IMR-90 (cell line): Measurements from ENCODE around the gene TXLNA. TPM values are rescaled to one million over a fixed set of nuclear protein-coding genes. Genes with fewer than 3 reads are reported as not detected.

Experiments used
- ATAC-seq: fragments of 200-7000 bp; cut with Tn5 transposase; 2 replicates; pipeline ENCODE4 v1.9.1; 2020; ENCODE audit warnings: low read depth, mild to moderate bottlenecking, moderate library complexity
- BruUV-seq: library from RNA; stranded (reverse); fragments of 400-500 nt; replicated peaks from 2 replicates; lab custom pipeline; 2021; lab: Mats Ljungman, UMichigan
- CTCF ChIA-PET: fragments of 300-600 bp; formaldehyde crosslinking; extraction: SDS; loops from one replicate; lab custom pipeline; 2021; ENCODE audit warnings: antibody characterized with exemption; lab: Yijun Ruan, JAX
- POLR2A ChIA-PET: fragments of 300-600 bp; sonication (Branson Sonifier 250); formaldehyde crosslinking; loops from one replicate; lab custom pipeline; 2022; ENCODE audit warnings: antibody characterized with exemption; ENCODE audit not compliant: unreplicated experiment; lab: Charles Lee
- DNase-seq: peaks from one replicate; pipeline ENCODE4 v3.0.0; 2013
- H2AFZ ChIP-seq: replicated peaks from 2 replicates; pipeline ENCODE3; 2013; ENCODE audit warnings: low read length, mild to moderate bottlenecking; ENCODE audit not compliant: poor library complexity
- H2AK5ac ChIP-seq: 2 replicates; pipeline ENCODE4 v1.6.1; 2013; ENCODE audit warnings: low read depth, low read length, inconsistent platforms
- H2AK9ac ChIP-seq: replicated peaks from 2 replicates; pipeline ENCODE3; 2013; ENCODE audit warnings: mild to moderate bottlenecking, low read depth, low read length, moderate library complexity; ENCODE audit not compliant: poor library complexity
- H2BK120ac ChIP-seq: 2 replicates; pipeline ENCODE4 v1.6.1; 2013; ENCODE audit warnings: low read depth, low read length, inconsistent platforms
- H2BK15ac ChIP-seq: 3 replicates; pipeline ENCODE4 v1.6.1; 2013; ENCODE audit warnings: low read depth, low read length, inconsistent platforms
- H2BK20ac ChIP-seq: 2 replicates; pipeline ENCODE4 v1.6.1; 2013; ENCODE audit warnings: low read depth, mild to moderate bottlenecking, inconsistent platforms, low read length, moderate library complexity
- H2BK5ac ChIP-seq: 2 replicates; pipeline ENCODE4 v1.6.1; 2013; ENCODE audit warnings: mild to moderate bottlenecking, low read depth, low read length, inconsistent platforms; ENCODE audit not compliant: poor library complexity, severe bottlenecking
- H3K14ac ChIP-seq: replicated peaks from 2 replicates; pipeline ENCODE4 v1.6.1; 2013; ENCODE audit warnings: low read depth, low read length, inconsistent platforms
- H3K18ac ChIP-seq: 2 replicates; pipeline ENCODE4 v1.6.1; 2013; ENCODE audit warnings: low read depth, low read length, control low read depth
- H3K23ac ChIP-seq: 2 replicates; pipeline ENCODE4 v1.6.1; 2013; ENCODE audit warnings: low read depth, low read length, inconsistent platforms
- H3K27ac ChIP-seq: 2 replicates; pipeline ENCODE4 v1.5.1; 2013; ENCODE audit warnings: mild to moderate bottlenecking, control low read depth, low read length; ENCODE audit not compliant: insufficient read depth
- H3K27me3 ChIP-seq: 2 replicates; pipeline ENCODE4 v1.6.1; 2013; ENCODE audit warnings: low read length; ENCODE audit not compliant: control insufficient read depth, insufficient read depth
- H3K36me3 ChIP-seq: 2 replicates; pipeline ENCODE4 v1.6.1; 2013; ENCODE audit warnings: low read length, mixed read lengths; ENCODE audit not compliant: control insufficient read depth, insufficient read depth
- H3K4ac ChIP-seq: 2 replicates; pipeline ENCODE4 v1.6.1; 2013; ENCODE audit warnings: low read depth, low read length, inconsistent platforms
- H3K4me1 ChIP-seq: 2 replicates; pipeline ENCODE4 v1.6.1; 2013; ENCODE audit warnings: low read length, mixed read lengths; ENCODE audit not compliant: control insufficient read depth, insufficient read depth
- H3K4me2 ChIP-seq: 2 replicates; pipeline ENCODE4 v1.6.1; 2013; ENCODE audit warnings: low read depth, mild to moderate bottlenecking, control low read depth, low read length, moderate library complexity
- H3K4me3 ChIP-seq: 2 replicates; pipeline ENCODE4 v1.5.1; 2013; ENCODE audit warnings: low read depth, mild to moderate bottlenecking, control low read depth, low read length, moderate library complexity; ENCODE audit not compliant: insufficient read depth
- H3K56ac ChIP-seq: 2 replicates; pipeline ENCODE4 v1.6.1; 2013; ENCODE audit warnings: low read length, inconsistent platforms; ENCODE audit not compliant: insufficient read depth; ENCODE audit errors: extremely low read depth
- H3K79me1 ChIP-seq, 2 experiments: 2 replicates each; pipeline ENCODE4 v1.6.1; 2013; ENCODE audit warnings: low read length in 2 of 2, inconsistent platforms in 1 of 2, low read depth in 1 of 2
- H3K9ac ChIP-seq: 2 replicates; pipeline ENCODE4 v1.6.1; 2013; ENCODE audit warnings: low read depth, low read length, control low read depth
- H3K9me1 ChIP-seq: 2 replicates; pipeline ENCODE4 v1.6.1; 2013; ENCODE audit warnings: low read length, inconsistent platforms; ENCODE audit not compliant: insufficient read depth
- H3K9me3 ChIP-seq: 2 replicates; pipeline ENCODE4 v1.6.1; 2013; ENCODE audit warnings: low read length; ENCODE audit not compliant: control insufficient read depth, insufficient read depth
- H4K20me1 ChIP-seq: 2 replicates; pipeline ENCODE4 v1.6.1; 2013; ENCODE audit warnings: low read length, inconsistent platforms; ENCODE audit not compliant: insufficient read depth
- H4K5ac ChIP-seq: 2 replicates; pipeline ENCODE4 v1.6.1; 2013; ENCODE audit warnings: mild to moderate bottlenecking, low read depth, low read length, control low read depth
- H4K8ac ChIP-seq, 2 experiments: 2 replicates each; pipeline ENCODE4 v1.6.1; 2013; ENCODE audit warnings: low read depth in 2 of 2, low read length in 2 of 2, control low read depth in 1 of 2, inconsistent platforms in 1 of 2
- H4K91ac ChIP-seq: 2 replicates; pipeline ENCODE4 v1.6.1; 2013; ENCODE audit warnings: low read depth, low read length, inconsistent platforms; ENCODE audit not compliant: insufficient read depth
- FOS ChIP-seq: fragments of 150-350 bp; IDR thresholded peaks from 2 replicates; pipeline ENCODE4 v1.6.1; 2016; ENCODE audit warnings: low read depth, low read length
- RFX5 ChIP-seq: IDR thresholded peaks from 2 replicates; pipeline ENCODE4 v1.8.0; 2012; ENCODE audit warnings: low read depth, mild to moderate bottlenecking, low read length, moderate library complexity
- SMC3 ChIP-seq: fragments of 150-350 bp; IDR thresholded peaks from 2 replicates; pipeline ENCODE4 v1.6.1; 2016; ENCODE audit warnings: low read depth, mild to moderate bottlenecking, antibody characterized with exemption, low read length, moderate library complexity
- WGBS, 2 experiments: methylation state at CpG; one replicate each; pipeline versions ENCODE4 v1.1.5 to v1.1.7; 2013; ENCODE audit warnings: missing lambda C conversion rate in 2 of 2; ENCODE audit not compliant: insufficient read length in 1 of 2; ENCODE audit errors: extremely low coverage in 2 of 2; 5-methylcytosine and 5-hydroxymethylcytosine counted together
- dilution Hi-C: fragments of 300-500 bp; cut with HindIII; formaldehyde crosslinking; loops from one replicate; pipeline ENCODE4 v1.14.3; 2018; ENCODE audit warnings: low sequenced_read_pairs; ENCODE audit not compliant: unreplicated experiment
- in situ Hi-C: fragments of 300-500 bp; cut with MboI; formaldehyde crosslinking; loops from 3 replicates; pipeline ENCODE4 v1.14.3; 2019; ENCODE audit warnings: low sequenced_read_pairs, inconsistent platforms, mixed read lengths
- intact Hi-C: fragments of 100-400 bp; cut with micrococcal nuclease; formaldehyde crosslinking; loops from 2 replicates; pipeline ENCODE4 v1.10.0; 2022
- polyA plus RNA-seq, 3 experiments: library from polyadenylated mRNA; depleted of rRNA; stranded (reverse); fragments of >200 nt; gene quantifications; 2 replicates each; pipeline ENCODE4 v1.2.3, GENCODE V29; 2012; ENCODE audit warnings: low replicate concordance in 1 of 3
- total RNA-seq: library from RNA; depleted of rRNA; stranded (reverse); fragments of >200 nt; gene quantifications from 2 replicates; pipeline ENCODE4 v1.2.3, GENCODE V29; 2012

TXLNA gene
- total and polyA plus RNA-seq, 2 of the 4 experiments (the other 2 are of a cell fraction) = 47.6 to 102 TPM

DNA sequence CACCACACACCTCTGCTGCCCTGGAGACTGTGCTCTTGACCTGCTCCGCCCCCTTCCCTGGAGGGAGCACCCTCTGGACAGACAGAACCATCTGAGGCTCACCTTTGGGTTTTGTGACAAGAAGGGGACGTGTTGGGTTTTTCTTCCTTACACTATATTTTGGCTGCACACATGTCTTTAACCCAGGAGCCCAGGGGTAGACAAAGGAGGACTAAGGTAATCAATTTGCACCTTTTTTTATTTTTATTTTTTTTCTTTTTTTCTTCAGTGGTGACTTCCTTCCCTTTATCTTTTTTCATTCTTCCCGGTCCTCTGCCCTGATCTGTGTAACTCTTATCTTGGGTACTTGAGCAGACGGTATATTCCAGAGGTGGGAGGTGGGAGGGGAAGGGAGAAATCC is 8.5 kb upstream of the TXLNA start:
- DNase-seq (no peak), ATAC-seq (no peak)
- no peak overlapping the region for H4K8ac ChIP-seq
- no CpG with 5 or more reads among the region's 4 CpGs for WGBS, 2 experiments
- H3K4me2 ChIP-seq = no peak overlapping the region
- no peak overlapping the region for H3K4me3 ChIP-seq
- no peak overlapping the region for H2AFZ ChIP-seq
- H2AK5ac ChIP-seq = no peak overlapping the region
- H2BK5ac ChIP-seq = no peak overlapping the region
- H3K4me1 ChIP-seq = no peaks in the 10 kb centered on the region; the same call in 1 of the 2 replicates
- H4K20me1 ChIP-seq = no peaks in the 10 kb centered on the region; the same call in 1 of the 2 replicates
- no peak overlapping the region for H3K18ac ChIP-seq
- H3K4ac ChIP-seq = no peak overlapping the region
- no peak overlapping the region for H2BK15ac ChIP-seq
- no peak for TF ChIP-seq RFX5
- TF ChIP-seq FOS = no peak
- no peak for TF ChIP-seq SMC3
- no TSS peak for BruUV-seq
- H3K27me3 ChIP-seq = no peaks in the 10 kb centered on the region
- no peak overlapping the region for H3K56ac ChIP-seq
- H3K9me1 ChIP-seq = peaks cover 13% of the 10 kb centered on the region
- H4K5ac ChIP-seq = no peak overlapping the region
- H2AK9ac ChIP-seq = no peak overlapping the region
- intact Hi-C loops (no loop called here), in situ Hi-C loops (no loop called here), dilution Hi-C loops (no loop called here)
- ChIA-PET POLR2A (no interaction called here), CTCF (no interaction called here)
- peaks cover 63% of the 10 kb centered on the region for H3K36me3 ChIP-seq
- no peak overlapping the region for H4K91ac ChIP-seq
- H3K14ac ChIP-seq = no peak overlapping the region
- peaks cover 7 to 24% of the 10 kb centered on the region in 2 experiments for H3K79me1 ChIP-seq
- no peak overlapping the region for H3K23ac ChIP-seq
- H3K27ac ChIP-seq = no peak overlapping the region
- H3K9me3 ChIP-seq = no peaks in the 10 kb centered on the region
- no peak overlapping the region for H2BK20ac ChIP-seq
- H2BK120ac ChIP-seq = no peak overlapping the region
- no peak overlapping the region for H3K9ac ChIP-seq
